HG02571 (cell line): ENCODE data around the gene PDLIM1.
"Not testable (repeated sequence)": the region's sequence is repeated elsewhere in the genome, so short reads cannot be mapped to it uniquely, and the experiment has no call there.

Experiments used
- ATAC-seq: cut with Tn5 transposase; IDR thresholded peaks from one replicate; pipeline ENCODE4 v1.9.1; 2021; ENCODE audit warnings: mild to moderate bottlenecking, moderate library complexity; ENCODE audit not compliant: unreplicated experiment

Gene PDLIM1

GRCh38 chr10:95214369-95214768 is 76.4 kb downstream of the PDLIM1 start:
- ATAC-seq = no peak

- no peak for ATAC-seq
Observed at GRCh38 chr10:95211606-95212279, 79.1 kb downstream of the PDLIM1 start.

DNA sequence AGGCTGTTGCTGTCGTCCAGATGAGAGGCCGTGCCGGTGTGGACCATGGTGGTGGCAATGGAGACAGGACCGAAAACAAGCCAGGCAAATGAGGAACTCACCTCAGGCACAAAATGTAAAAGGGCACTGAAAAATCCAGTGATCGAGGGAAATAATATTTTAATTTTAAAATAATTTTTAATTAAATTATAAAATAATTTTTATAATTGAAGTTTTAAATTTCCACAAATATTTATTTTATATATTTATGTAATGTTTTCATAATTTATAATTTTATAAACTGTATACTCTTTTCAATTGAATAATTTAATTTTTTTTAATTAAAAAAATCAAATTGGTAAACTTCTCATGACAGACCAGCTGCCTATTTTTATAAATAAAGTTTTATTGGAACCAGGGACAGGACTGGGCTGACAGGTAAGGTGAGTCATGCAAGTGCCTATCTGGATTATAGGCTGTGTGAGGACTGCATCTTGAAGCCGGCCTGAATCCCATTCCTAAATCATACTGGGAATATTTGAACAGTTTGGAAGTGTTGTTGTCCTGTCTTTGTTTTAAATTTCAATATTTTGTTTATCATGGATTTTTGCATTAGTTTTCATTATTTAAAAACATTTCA is 81.2 kb downstream of the PDLIM1 start:
- no peak for ATAC-seq

DNA sequence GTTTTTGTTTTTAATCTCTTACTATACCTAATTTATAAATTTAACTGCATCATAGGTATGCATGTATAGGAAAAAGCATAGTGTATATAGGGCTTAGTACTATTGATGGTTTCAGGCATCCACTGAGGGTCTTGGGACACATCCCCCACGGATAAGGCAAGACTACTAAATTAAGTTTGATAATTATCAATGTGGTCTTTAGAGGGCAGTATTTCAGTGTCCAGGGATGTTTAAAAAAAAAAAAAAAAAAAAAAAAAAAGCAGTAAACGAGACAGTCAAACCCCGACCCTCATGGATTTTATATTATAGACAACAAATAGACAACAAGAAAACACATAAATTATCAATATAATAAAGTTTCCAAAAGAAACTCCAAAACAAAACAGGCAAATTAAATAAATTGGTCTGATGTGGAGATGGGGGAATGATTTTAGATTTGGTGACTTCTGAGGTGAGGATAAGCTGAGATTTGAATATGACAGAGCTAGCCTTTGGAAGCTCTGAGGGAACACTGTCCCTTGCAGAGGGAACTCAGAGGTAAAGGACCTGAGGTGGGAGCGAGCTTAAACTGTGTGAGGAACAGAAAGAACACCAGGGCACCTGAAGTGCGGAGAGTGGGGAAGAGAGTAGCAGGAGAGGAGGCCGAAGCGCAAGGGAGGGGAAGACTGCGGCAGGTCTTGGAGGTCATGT is 82.0 kb downstream of the PDLIM1 start:
- ATAC-seq = no peak

DNA sequence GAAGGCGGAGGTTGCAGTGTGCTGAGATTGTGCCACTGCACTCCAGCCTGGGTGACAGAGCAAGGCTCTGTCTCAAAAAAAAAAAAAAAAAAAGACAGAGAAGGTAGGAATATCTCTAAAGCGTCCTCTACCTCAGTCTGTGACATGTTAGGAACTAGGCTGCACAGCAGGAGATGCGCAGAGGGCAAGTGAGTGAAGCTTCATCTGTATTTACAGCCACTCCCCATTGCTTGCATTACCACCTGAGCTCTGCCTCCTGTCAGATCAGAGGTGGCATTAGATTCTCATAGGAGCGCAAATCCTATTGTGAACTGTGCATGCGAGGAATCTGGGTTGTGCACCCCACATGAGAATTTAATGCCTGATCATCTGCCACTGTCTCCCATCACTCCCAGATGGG is 87.9 kb downstream of the PDLIM1 start:
- ATAC-seq = not testable (repeated sequence)

DNA sequence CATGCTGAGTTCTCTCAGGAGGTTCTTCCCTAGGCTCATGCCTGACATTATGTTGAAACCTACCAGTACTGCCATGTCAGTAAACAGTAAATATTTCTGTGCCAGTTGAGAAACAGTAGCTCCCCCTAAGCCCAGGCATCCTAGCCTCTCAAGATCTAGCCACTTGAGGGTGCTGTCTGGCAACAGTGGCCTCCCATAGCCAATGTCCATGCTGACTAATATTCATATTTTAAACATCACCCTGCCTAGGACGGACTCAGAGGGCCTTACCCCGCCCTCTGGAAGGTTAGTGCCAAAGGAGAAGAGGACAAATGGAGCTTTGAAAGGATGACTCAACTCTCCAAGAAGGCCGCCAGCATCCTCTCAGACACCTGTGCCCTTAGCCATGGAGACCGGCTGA is 89.1 kb downstream of the PDLIM1 start:
- ATAC-seq = no peak

DNA sequence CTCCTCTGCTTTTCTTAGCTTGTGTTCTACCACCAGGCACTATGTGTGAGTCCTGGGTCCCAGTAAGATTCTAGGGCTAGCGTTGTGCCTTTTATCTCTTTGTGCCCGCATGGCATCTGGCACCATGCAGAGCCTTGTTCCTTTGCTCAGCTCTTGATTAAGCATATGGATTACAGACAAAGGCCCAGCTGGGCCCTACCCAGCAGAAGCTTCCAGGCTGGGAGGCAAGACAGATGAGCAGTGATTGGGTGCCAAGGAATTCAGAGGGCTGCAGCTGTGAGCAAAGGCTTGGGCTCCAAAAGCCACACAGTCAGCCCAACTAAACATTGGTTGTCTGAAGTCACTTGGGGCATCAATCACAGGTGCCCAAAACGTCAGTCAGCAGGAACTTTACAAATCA is 94.8 kb downstream of the PDLIM1 start:
- ATAC-seq = no peak

GRCh38 chr10:95193944-95194343 is 96.9 kb downstream of the PDLIM1 start, which contains the start of gene ACSM6:
TSS of gene ACSM6 (plus strand) at chr10:95194238. CDS start at chr10:95194486, 248 bp downstream.
- ATAC-seq = no peak

DNA sequence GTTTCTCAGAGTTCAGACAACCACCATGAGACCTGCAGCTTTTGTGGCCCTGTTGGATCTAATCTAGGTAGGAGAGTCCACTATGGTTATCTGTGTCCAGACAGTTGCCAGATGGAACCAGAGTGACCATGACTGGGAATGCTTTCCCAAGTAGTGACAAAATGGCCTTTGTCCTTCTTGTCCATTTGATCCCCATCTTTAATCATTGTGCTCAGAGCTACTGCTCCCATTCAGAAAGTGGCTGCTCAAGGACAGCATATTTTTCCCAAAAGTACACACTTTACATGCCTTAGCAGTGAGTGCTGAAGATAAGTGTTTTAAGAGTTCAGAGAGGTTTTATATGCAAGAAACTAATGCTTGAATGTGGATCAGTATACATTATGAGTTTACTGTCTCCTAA is 102.2 kb downstream of the PDLIM1 start:
- no peak for ATAC-seq

DNA sequence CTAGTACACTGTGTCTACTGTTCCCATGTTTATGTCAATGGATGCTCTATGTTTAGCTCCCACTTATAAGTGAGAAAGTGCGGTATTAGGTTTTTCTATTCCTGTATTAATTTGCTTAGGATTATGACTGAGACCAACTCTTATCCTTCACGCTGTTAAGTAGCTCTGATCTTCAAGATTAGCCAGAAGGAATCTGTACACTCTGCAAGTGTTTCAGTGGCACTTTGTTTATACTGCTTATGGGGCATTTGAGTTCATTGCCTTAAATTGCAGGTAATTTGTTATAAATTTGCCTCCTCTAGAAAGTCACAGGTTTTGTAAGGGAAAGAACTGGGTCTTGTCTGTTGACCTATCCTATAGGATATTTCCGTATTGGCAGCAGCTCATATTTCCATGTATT is 103.2 kb downstream of the PDLIM1 start:
- ATAC-seq = no peak
